NB4 (cell line): ENCODE data around the gene C10orf88.

Source experiments
- DNase-seq: peaks from one replicate; pipeline ENCODE4 v3.0.0; 2010; ENCODE audit warnings: low read depth
- H3K4me3 ChIP-seq: one replicate; pipeline ENCODE4 v1.5.1; 2011; ENCODE audit warnings: mild to moderate bottlenecking, low read depth, low read length, moderate library complexity
- MYC ChIP-seq: IDR thresholded peaks from 2 replicates; pipeline ENCODE4 v1.6.1; 2011; ENCODE audit warnings: low read depth, low read length
- POLR2A ChIP-seq: IDR thresholded peaks from 2 replicates; pipeline ENCODE4 v1.6.1; 2011; ENCODE audit warnings: mild to moderate bottlenecking; ENCODE audit not compliant: insufficient read length; ENCODE audit errors: extremely low read depth
- TF ChIP-seq, protein P1 (sequence below): IDR thresholded peaks from one replicate; pipeline ENCODE4 v1.5.1; 2012; ENCODE audit warnings: low read depth, low read length
- TF ChIP-seq, protein P2 (sequence below): IDR thresholded peaks from 2 replicates; pipeline ENCODE4 v1.6.1; 2011; ENCODE audit warnings: low read depth, low read length

Gene C10orf88

DNA sequence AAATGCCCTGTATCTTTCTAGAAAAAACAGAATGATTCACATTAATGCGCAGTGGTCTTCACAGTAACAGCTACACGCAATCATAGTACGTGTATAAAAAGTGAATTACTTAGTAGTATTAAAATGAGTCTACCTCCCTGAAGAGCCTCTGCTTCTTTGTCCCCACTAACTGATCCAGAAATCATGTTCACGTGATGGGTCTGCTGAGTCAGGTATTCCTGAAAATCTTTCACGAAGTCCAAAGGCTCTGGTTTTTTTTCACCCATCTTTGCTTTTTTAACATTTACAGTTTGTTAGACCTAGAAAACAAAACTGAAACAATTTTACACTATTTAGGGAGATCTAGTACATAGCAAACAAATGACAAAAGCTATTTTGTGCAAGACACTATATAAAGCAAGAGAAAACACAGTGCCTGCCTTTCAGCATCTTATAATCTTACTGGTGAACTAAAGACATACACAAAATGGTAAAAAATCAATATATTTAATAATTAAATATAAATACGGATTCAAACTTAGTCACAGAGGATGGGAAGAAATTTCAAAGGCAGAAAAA lies 44.4 kb upstream of the C10orf88 start:
- no peak overlapping the region for H3K4me3 ChIP-seq
- TF ChIP-seq, protein P1, sequence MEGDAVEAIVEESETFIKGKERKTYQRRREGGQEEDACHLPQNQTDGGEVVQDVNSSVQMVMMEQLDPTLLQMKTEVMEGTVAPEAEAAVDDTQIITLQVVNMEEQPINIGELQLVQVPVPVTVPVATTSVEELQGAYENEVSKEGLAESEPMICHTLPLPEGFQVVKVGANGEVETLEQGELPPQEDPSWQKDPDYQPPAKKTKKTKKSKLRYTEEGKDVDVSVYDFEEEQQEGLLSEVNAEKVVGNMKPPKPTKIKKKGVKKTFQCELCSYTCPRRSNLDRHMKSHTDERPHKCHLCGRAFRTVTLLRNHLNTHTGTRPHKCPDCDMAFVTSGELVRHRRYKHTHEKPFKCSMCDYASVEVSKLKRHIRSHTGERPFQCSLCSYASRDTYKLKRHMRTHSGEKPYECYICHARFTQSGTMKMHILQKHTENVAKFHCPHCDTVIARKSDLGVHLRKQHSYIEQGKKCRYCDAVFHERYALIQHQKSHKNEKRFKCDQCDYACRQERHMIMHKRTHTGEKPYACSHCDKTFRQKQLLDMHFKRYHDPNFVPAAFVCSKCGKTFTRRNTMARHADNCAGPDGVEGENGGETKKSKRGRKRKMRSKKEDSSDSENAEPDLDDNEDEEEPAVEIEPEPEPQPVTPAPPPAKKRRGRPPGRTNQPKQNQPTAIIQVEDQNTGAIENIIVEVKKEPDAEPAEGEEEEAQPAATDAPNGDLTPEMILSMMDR, result no peak
- TF ChIP-seq, protein P2, sequence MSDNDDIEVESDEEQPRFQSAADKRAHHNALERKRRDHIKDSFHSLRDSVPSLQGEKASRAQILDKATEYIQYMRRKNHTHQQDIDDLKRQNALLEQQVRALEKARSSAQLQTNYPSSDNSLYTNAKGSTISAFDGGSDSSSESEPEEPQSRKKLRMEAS, result no peak
- TF ChIP-seq POLR2A, result no peak
- TF ChIP-seq MYC, result no peak
- no peak for DNase-seq

DNA sequence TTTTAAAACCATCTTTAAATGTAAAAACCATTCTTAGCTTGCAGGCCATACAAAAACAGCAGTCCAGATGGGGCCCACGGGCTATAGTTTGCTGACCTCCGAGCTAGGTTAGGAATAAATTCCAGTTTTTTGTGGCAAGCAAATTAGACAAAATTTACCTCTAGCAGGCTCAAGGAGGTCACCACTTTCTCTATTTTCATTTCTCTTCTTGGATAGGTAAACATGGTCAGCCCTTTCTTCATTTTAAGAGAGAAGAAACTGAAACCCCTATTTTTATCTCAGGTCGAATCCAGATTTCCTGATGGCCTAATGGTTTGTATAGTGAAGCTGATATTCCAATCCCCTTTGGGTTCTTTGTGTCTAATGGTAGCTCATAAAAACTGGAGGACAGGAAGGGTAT lies 43.8 kb upstream of the C10orf88 start:
- TF ChIP-seq, protein P1, result no peak
- TF ChIP-seq POLR2A (no peak), MYC (no peak)
- TF ChIP-seq, protein P2, result no peak
- H3K4me3 ChIP-seq, result no peak overlapping the region
- no peak for DNase-seq

DNA sequence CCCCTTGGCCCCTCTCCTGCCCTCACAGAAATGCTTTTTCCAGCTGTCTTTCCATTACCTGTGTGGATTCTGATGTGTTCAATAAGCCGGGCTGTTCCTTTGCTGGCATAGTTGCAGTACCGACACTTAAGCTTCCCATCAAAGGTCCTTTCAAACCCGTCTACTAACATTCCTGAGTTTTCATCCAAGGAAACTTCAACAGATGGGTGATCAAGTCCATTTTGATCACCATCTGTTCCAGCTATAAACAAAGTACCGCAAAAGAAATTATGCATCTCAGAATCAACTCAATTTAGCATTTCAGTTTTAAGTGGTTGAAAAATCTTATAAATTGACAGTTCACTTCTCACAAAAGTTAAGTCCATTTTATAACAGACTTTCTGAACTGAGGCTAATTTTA lies 41.9 kb upstream of the C10orf88 start:
- TF ChIP-seq POLR2A (no peak), MYC (no peak)
- TF ChIP-seq, protein P2, result no peak
- TF ChIP-seq, protein P1, result no peak
- no peak for DNase-seq
- no peak overlapping the region for H3K4me3 ChIP-seq

DNA sequence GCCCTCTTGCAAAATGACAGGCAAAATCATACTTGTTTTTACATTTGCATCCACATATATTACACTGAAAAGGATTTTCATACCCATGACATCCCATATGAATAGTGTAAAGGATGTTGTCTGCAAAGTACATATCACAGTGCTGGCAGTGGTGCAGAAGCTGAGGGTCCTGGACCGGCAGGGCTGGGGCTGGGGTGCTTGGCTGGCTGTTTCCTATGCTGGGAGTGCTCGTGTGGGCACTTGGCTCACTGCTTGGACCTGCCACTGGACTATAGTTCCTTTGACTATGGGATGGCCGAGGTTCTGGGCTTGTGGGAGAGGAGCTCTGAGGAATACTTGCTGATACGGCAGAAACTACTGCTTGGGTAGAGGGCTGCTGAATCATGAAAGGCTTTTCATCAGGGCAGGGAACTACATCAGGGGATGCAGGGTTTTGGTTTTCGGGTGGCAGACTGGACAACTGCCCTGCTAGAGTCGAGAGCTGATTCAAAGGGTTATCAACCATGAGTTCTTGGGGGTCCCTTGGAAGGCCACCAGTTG lies 39.8 kb upstream of the C10orf88 start:
- no peak overlapping the region for H3K4me3 ChIP-seq
- TF ChIP-seq, protein P1, result no peak
- TF ChIP-seq, protein P2, result no peak
- TF ChIP-seq MYC (no peak), POLR2A (no peak)
- DNase-seq, result no peak

DNA sequence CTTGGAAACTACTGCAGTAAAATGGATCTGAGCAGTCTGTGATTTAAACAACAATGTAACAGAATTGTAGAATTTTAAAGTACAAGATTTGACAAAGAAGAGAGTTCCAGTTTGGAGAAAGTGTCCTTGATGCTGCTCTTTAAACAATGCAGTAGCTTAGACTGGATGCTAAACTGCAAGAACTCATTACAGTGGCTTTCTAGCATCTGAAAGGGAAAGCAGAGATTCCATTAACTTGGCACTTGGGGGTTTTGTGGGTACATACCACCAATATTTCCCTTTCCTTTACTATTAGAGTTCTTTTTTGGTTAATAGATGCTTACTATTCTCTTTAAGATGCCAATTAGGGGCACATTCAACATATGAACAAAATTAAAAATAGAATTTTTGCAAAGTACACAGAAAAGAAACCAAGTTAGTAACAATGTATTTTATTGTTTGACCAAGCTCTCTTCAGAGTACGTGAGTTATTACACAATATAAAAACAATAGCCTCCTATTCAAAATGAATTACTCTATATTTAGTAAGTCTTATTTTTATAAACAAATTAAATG lies 38.1 kb upstream of the C10orf88 start:
- DNase-seq, result no peak
- TF ChIP-seq, protein P2, result no peak
- TF ChIP-seq MYC (no peak), POLR2A (no peak)
- TF ChIP-seq, protein P1, result no peak

More for the DNA sequence above, 38.1 kb upstream of the C10orf88 start:
- H3K4me3 ChIP-seq, result no peak overlapping the region
